BE2C (cell line): Measurements from ENCODE around the gene CCNI.
"Not testable (repeated sequence)": the region's sequence is repeated elsewhere in the genome, so short reads cannot be mapped to it uniquely, and the experiment has no call there.

Experiments used
- DNase-seq: peaks from one replicate; pipeline ENCODE4 v3.0.0-alpha.2; 2020
- H3K27me3 ChIP-seq: fragments of 250-450 bp; sonication (Bioruptor Pico); 2 replicates; pipeline ENCODE4 v1.5.1; 2020; ENCODE audit warnings: mild to moderate bottlenecking
- H3K36me3 ChIP-seq: fragments of 250-450 bp; sonication (Bioruptor Pico); 2 replicates; pipeline ENCODE4 v1.5.1; 2020; ENCODE audit warnings: mild to moderate bottlenecking
- H3K4me1 ChIP-seq: fragments of 250-450 bp; sonication (Bioruptor Pico); 2 replicates; pipeline ENCODE4 v1.5.1; 2020
- H3K4me3 ChIP-seq: 2 replicates; pipeline ENCODE4 v1.5.1; 2011; ENCODE audit warnings: low read depth, low read length
- H3K9me3 ChIP-seq: fragments of 250-450 bp; sonication (Bioruptor Pico); 2 replicates; pipeline ENCODE4 v1.5.1; 2020
- CTCF ChIP-seq: IDR thresholded peaks from 2 replicates; pipeline ENCODE4 v1.5.1; 2012; ENCODE audit warnings: mild to moderate bottlenecking, low read depth, low read length

Gene CCNI

GRCh38 chr4:77089866-77090265 is 14.1 kb upstream of the CCNI start:
- no peak overlapping the region for H3K4me3 ChIP-seq
- peaks cover 2% of the 10 kb centered on the region for H3K4me1 ChIP-seq
- no peaks in the 10 kb centered on the region for H3K9me3 ChIP-seq
- no peaks in the 10 kb centered on the region for H3K36me3 ChIP-seq
- no peaks in the 10 kb centered on the region for H3K27me3 ChIP-seq
- no peak for TF ChIP-seq CTCF
- no peak for DNase-seq

- not testable (repeated sequence) for DNase-seq, H3K4me1 ChIP-seq, H3K27me3 ChIP-seq, H3K4me3 ChIP-seq, H3K36me3 ChIP-seq, H3K9me3 ChIP-seq
Measured at GRCh38 chr4:77087027-77087426, 11.2 kb upstream of the CCNI start.

GRCh38 chr4:77084019-77084639 is 8.3 kb upstream of the CCNI start:
- DNase-seq, result no peak
- Histone ChIP-seq H3K36me3 (no peaks in the 10 kb centered on the region), H3K9me3 (no peaks in the 10 kb centered on the region), H3K27me3 (no peaks in the 10 kb centered on the region), H3K4me3 (no peak overlapping the region), H3K4me1 (no peaks in the 10 kb centered on the region)
- TF ChIP-seq CTCF, result no peak

GRCh38 chr4:77082886-77083608 is 7.3 kb upstream of the CCNI start:
- Histone ChIP-seq H3K4me3 (no peak overlapping the region), H3K27me3 (no peaks in the 10 kb centered on the region), H3K9me3 (no peaks in the 10 kb centered on the region), H3K4me1 (no peaks in the 10 kb centered on the region), H3K36me3 (no peaks in the 10 kb centered on the region)
- no peak for TF ChIP-seq CTCF
- DNase-seq, result no peak

GRCh38 chr4:77080806-77081205 is 5.0 kb upstream of the CCNI start:
- not testable (repeated sequence) for H3K4me1 ChIP-seq, DNase-seq, H3K36me3 ChIP-seq, H3K4me3 ChIP-seq, H3K9me3 ChIP-seq, H3K27me3 ChIP-seq

- Histone ChIP-seq H3K36me3 (no peaks in the 10 kb centered on the region), H3K4me1 (no peaks in the 10 kb centered on the region), H3K4me3 (no peak overlapping the region), H3K9me3 (no peaks in the 10 kb centered on the region), H3K27me3 (no peaks in the 10 kb centered on the region)
- TF ChIP-seq CTCF, result no peak
- DNase-seq, result no peak
Measured at GRCh38 chr4:77079281-77079680, 3.5 kb upstream of the CCNI start.

- no peak for TF ChIP-seq CTCF
- DNase-seq, result no peak
- no peaks in the 10 kb centered on the region for H3K36me3 ChIP-seq
- no peaks in the 10 kb centered on the region for H3K4me1 ChIP-seq
- H3K4me3 ChIP-seq, result no peak overlapping the region
- no peaks in the 10 kb centered on the region for H3K9me3 ChIP-seq
- H3K27me3 ChIP-seq, result no peaks in the 10 kb centered on the region
Measured at GRCh38 chr4:77078401-77078800, 2.6 kb upstream of the CCNI start.
